K562 (cell line): ENCODE measurements around the gene LRRC39. TPM values are rescaled to one million over a fixed set of nuclear protein-coding genes. Genes with fewer than 3 reads are reported as not detected.

Experiments
- AFF4 ChIP-seq: sonication (generic); formaldehyde crosslinking; IDR thresholded peaks from 2 replicates; pipeline ENCODE4 v1.8.0; 2023; ENCODE audit warnings: mild to moderate bottlenecking, missing genetic modification reagents
- ATF4 ChIP-seq: fragments of 450-650 bp; formaldehyde crosslinking; IDR thresholded peaks from 2 replicates; pipeline ENCODE4 v1.4.0; 2022; ENCODE audit warnings: mild to moderate bottlenecking, moderate library complexity
- CBX3 ChIP-seq, 2 experiments: IDR thresholded peaks; 1 replicate in 1 of 2; 2 replicates in 1 of 2; pipeline ENCODE4 v1.6.1; 2012; ENCODE audit warnings: inconsistent platforms in 2 of 2, low read length in 2 of 2, borderline replicate concordance in 1 of 2, control low read depth in 1 of 2
- GTF3C2 ChIP-seq: IDR thresholded peaks from 3 replicates; pipeline ENCODE4 v1.6.1; 2011; ENCODE audit warnings: borderline replicate concordance, mild to moderate bottlenecking, moderate library complexity; ENCODE audit not compliant: insufficient read length; ENCODE audit errors: extremely low read depth
- HSF4 ChIP-seq: fragments of 250-450 bp; sonication (Bioruptor Pico); IDR thresholded peaks from 2 replicates; pipeline ENCODE4 v2.1.2; 2022; ENCODE audit warnings: mild to moderate bottlenecking, moderate library complexity, borderline replicate concordance
- KDM4B ChIP-seq, 2 experiments: fragments of 450-650 bp in 1 of 2; sonication (generic) in 1 of 2; IDR thresholded peaks; 2 replicates each; pipeline ENCODE4 v1.6.1; 2016 to 2017; ENCODE audit warnings: borderline replicate concordance in 2 of 2, antibody characterized with exemption in 1 of 2, low read depth in 1 of 2, mild to moderate bottlenecking in 1 of 2
- LARP7 ChIP-seq: fragments of 450-650 bp; IDR thresholded peaks from 2 replicates; pipeline ENCODE4 v1.6.1; 2016
- NKRF ChIP-seq: fragments of 450-650 bp; IDR thresholded peaks from 2 replicates; pipeline ENCODE4 v1.6.1; 2016; ENCODE audit warnings: borderline replicate concordance
- POLR2B ChIP-seq: fragments of 450-650 bp; IDR thresholded peaks from 2 replicates; pipeline ENCODE4 v1.6.1; 2018; ENCODE audit warnings: low read depth; ENCODE audit not compliant: partially characterized antibody
- TAF15 ChIP-seq: fragments of 200-400 bp; formaldehyde crosslinking; IDR thresholded peaks from 2 replicates; pipeline ENCODE4 v1.6.1; 2017; ENCODE audit warnings: mild to moderate bottlenecking, low read depth, low read length, moderate library complexity
- TRIM28 ChIP-seq: fragments of 450-650 bp; IDR thresholded peaks from 2 replicates; pipeline ENCODE4 v1.6.1; 2017
- ZNF76 ChIP-seq: fragments of 250-450 bp; sonication (Bioruptor Pico); IDR thresholded peaks from 2 replicates; pipeline ENCODE4 v1.4.0; 2020; ENCODE audit warnings: mild to moderate bottlenecking, moderate library complexity, borderline replicate concordance
- polyA plus RNA-seq, 8 experiments: library from polyadenylated mRNA; depleted of rRNA in 4 of 8; stranded (reverse) in 5 of 8; unstranded in 3 of 8; fragments of >200 nt; fragmentation: Nextera tagmentation in 2 of 8; fragmentation: Illumina TruSeq in 1 of 8; extraction: Ambion mirVana in 2 of 8; extraction: Trizol in 1 of 8; gene quantifications; 2 replicates each; pipeline versions ENCODE4 v1.2.1 to v1.2.3, GENCODE V29; 2011 to 2014; ENCODE audit warnings: inconsistent platforms in 1 of 8, missing spikeins in 1 of 8
- total RNA-seq, 7 experiments: library from RNA; depleted of rRNA in 6 of 7; stranded (reverse); fragments of >200 nt in 6 of 7; fragmentation: Illumina TruSeq in 2 of 7; extraction: Trizol in 2 of 7; gene quantifications; 2 replicates each; pipeline versions ENCODE4 v1.2.1 to v1.2.3, GENCODE V29; 2011 to 2021; ENCODE audit warnings: low replicate concordance in 1 of 7

Gene LRRC39
- total and polyA plus RNA-seq, 9 of the 15 experiments (the other 6 are each of a cell fraction or from before 2014, with no cell fraction given): 1.00 to 3.1 (median 1.3) TPM

- 0 out of 2 replicates have a peak, but pooled peaks have one; percentile 49 for TF ChIP-seq ZNF76
- TF ChIP-seq CBX3 (IDR thresholded peaks at IDR 0.05; ENCODE audit: borderline replicate concordance in 1 of 2, low read length in 2 of 2): peak in 1 of 2 experiments; percentile 71; a peak in 1 of 3 replicates
- TF ChIP-seq KDM4B (IDR thresholded peaks at IDR 0.05; ENCODE audit: borderline replicate concordance in 2 of 2, low read depth in 1 of 2): peak in 1 of 2 experiments; percentile 92; a peak in 1 of 4 replicates
- 0 out of 2 replicates have a peak, but pooled peaks have one; percentile 20 for TF ChIP-seq LARP7
- TF ChIP-seq TRIM28: peak; percentile 26; the same call in 1 of the 2 replicates
- TF ChIP-seq GTF3C2: no peak
- no peak for TF ChIP-seq HSF4
- no peak; the same call in 1 of the 2 replicates for TF ChIP-seq AFF4 (CRISPR knock-in tag)
- peak; percentile 45 for TF ChIP-seq POLR2B
- no peak for TF ChIP-seq TAF15
- peak; percentile 99 for TF ChIP-seq NKRF
- TF ChIP-seq ATF4: no peak
Measured at GRCh38 chr1:100132566-100133477, 45.2 kb downstream of the LRRC39 start, which contains the start of the genes SASS6 and TRMT13 (continued).
